ENCODE measurements around the gene PRR19.

The PRR19 gene

DNA sequence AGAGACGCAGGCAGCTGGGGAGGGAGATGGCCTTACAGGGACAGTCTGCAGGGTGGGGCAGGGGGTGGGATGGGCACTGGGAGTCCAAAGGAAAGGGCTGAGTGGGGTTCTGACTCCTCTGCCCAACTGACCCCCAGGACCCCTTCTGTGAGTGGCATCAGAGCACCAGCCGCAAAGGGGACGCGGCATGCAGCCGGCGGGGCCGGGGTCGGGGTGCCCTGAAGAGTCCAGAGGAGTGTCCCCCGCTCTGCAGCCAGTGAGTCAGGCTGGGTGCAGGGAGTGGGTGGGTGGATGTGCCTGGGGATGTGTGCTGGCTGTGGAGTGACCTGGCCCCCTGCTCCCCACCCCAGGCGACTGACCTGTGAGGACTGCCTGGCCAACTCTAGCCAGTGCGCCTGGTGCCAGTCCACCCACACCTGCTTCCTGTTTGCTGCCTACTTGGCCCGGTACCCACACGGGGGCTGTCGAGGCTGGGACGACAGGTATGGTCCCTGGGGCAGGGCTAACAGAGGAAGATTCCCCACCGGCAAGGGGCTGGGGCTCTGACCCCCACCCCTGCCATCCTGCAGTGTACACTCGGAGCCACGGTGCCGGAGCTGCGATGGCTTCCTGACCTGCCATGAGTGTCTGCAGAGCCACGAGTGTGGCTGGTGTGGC is 49.3 kb downstream of the PRR19 start:
- no peak for DNase-seq (ENCODE audit: low read depth)

DNA sequence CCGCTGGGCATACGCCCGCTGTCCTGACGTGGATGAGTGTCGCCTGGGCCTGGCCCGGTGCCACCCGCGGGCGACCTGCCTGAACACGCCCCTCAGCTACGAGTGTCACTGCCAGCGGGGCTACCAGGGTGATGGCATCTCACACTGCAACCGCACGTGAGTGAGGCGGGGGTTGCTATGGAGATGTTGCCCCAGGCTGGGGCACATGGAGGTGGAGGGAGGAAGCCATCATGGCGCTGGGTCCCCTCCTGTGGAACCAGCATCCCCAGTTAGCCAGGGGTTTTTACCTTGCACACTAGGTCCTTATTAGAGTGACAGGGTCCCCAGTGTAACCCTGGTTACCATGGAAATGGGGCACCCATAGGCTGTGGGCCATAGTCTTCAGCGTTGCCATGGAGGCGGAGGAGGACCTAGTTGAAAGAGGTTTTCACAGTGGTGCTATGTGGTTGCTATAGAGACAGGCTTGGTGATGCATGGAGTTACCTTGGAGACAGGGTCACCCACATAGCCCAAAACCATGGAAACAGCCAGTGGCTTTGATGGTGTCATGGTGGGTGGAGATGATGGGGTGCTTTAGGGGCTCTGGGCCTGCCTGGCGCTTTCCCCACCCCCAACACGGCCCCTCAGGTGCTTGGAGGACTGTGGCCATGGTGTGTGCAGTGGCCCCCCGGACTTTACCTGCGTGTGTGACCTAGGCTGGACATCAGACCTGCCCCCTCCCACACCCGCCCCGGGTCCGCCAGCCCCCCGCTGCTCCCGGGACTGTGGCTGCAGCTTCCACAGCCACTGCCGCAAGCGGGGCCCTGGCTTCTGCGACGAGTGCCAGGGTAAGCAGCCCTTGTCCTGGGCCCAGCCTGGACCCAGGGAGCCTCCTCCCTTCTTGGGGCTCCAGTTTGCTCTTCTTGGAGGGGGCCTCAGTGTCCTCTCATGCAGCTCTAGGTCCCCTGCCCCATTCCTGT is 50.6 kb downstream of the PRR19 start:
- no peak for DNase-seq (ENCODE audit: low read depth)

- no peak for DNase-seq (ENCODE audit: low read depth)
Observed at GRCh38 chr19:42353341-42354015, 51.5 kb downstream of the PRR19 start.

- DNase-seq (ENCODE audit: low read depth): no peak
Observed at GRCh38 chr19:42355896-42356295, 54.0 kb downstream of the PRR19 start.

- DNase-seq (ENCODE audit: low read depth): no peak
Observed at GRCh38 chr19:42356686-42357085, 54.8 kb downstream of the PRR19 start.

DNA sequence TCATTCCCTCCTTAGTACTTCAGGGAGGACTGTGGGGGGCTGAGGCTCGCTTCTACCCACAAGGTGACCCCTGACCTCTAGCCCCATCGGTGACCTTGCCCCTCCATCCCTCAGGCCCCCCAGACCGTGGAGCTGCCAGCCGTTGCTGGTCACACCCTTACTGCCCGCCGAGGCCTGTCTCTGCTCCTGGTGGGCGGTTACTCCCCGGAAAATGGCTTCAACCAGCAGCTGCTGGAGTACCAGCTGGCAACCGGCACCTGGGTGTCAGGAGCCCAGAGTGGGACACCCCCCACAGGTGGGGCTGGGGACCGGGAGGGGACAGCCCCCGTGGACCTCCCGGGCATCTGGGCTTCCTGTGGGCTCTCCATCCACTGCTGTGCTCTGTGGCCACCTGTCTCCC is 55.4 kb downstream of the PRR19 start:
- DNase-seq (ENCODE audit: low read depth): no peak

All from amniotic epithelial cell (primary cell).